Chondrocyte (in vitro differentiated cells): Measurements from ENCODE around the gene KANSL3. TPM values are rescaled to one million over a fixed set of nuclear protein-coding genes. Genes with fewer than 3 reads are reported as not detected.

Experiments
- DNase-seq: peaks from one replicate; pipeline ENCODE4 v3.0.0; 2021; ENCODE audit warnings: mixed read lengths, low spot score
- H3K27ac Mint-ChIP-seq: one replicate; pipeline ENCODE4 v1.8.0; 2021; ENCODE audit warnings: mild to moderate bottlenecking, moderate library complexity, mixed read lengths; ENCODE audit not compliant: unreplicated experiment
- H3K27me3 Mint-ChIP-seq: 2 replicates; pipeline ENCODE4 v1.8.0; 2021; ENCODE audit warnings: low read depth, mixed read lengths
- H3K36me3 Mint-ChIP-seq: 2 replicates; pipeline ENCODE4 v1.8.0; 2021; ENCODE audit warnings: low read depth, mixed read lengths
- H3K4me1 Mint-ChIP-seq: 2 replicates; pipeline ENCODE4 v1.8.0; 2021; ENCODE audit warnings: low read depth, mild to moderate bottlenecking, mixed read lengths
- H3K4me3 Mint-ChIP-seq: one replicate; pipeline ENCODE4 v1.8.0; 2021; ENCODE audit warnings: mild to moderate bottlenecking, moderate library complexity, mixed read lengths; ENCODE audit not compliant: unreplicated experiment
- H3K9me3 Mint-ChIP-seq: 2 replicates; pipeline ENCODE4 v1.8.0; 2021; ENCODE audit warnings: low read depth, mixed read lengths
- CTCF ChIP-seq: fragments of 200-600 bp; sonication (generic); IDR thresholded peaks from 2 replicates; pipeline ENCODE4 v1.5.0; 2021; ENCODE audit warnings: antibody characterized with exemption, mild to moderate bottlenecking, moderate library complexity
- total RNA-seq: library from RNA; stranded (reverse); gene quantifications from 3 replicates; pipeline ENCODE4 v1.2.1, GENCODE V29; 2021

The KANSL3 gene
- total RNA-seq, 1 donor from 2014 or later: 32.6 TPM

GRCh38 chr2:96626553-96626942 is 11.6 kb downstream of the KANSL3 start:
- TF ChIP-seq CTCF: no peak
- H3K27ac Mint-ChIP-seq: peak overlapping the region; percentile 42
- DNase-seq: no peak

GRCh38 chr2:96625571-96626552 is 12.2 kb downstream of the KANSL3 start:
- no peak overlapping the region for H3K4me3 Mint-ChIP-seq
- peaks cover 24% of the 10 kb centered on the region for H3K4me1 Mint-ChIP-seq
- peak overlapping the region; percentile 42 for H3K27ac Mint-ChIP-seq
- TF ChIP-seq CTCF: no peak
- no peaks in the 10 kb centered on the region for H3K9me3 Mint-ChIP-seq
- no peaks in the 10 kb centered on the region for H3K27me3 Mint-ChIP-seq
- H3K36me3 Mint-ChIP-seq: peaks cover 11% of the 10 kb centered on the region
- no peak for DNase-seq

More at GRCh38 chr2:96626553-96626942, 11.6 kb downstream of the KANSL3 start:
- Mint-ChIP-seq H3K9me3 (no peaks in the 10 kb centered on the region), H3K4me3 (no peak overlapping the region), H3K36me3 (peaks cover 16% of the 10 kb centered on the region), H3K4me1 (peaks cover 27% of the 10 kb centered on the region), H3K27me3 (no peaks in the 10 kb centered on the region)

- H3K27ac Mint-ChIP-seq: no peak overlapping the region
- no peak for DNase-seq
- H3K4me1 Mint-ChIP-seq: peaks cover 41% of the 10 kb centered on the region
- no peak overlapping the region for H3K4me3 Mint-ChIP-seq
- no peaks in the 10 kb centered on the region for H3K9me3 Mint-ChIP-seq
- no peak for TF ChIP-seq CTCF
- H3K27me3 Mint-ChIP-seq: no peaks in the 10 kb centered on the region
- H3K36me3 Mint-ChIP-seq: peaks cover 7% of the 10 kb centered on the region
Measured at GRCh38 chr2:96623116-96623515, 15.0 kb downstream of the KANSL3 start.

GRCh38 chr2:96622544-96622943 is 15.6 kb downstream of the KANSL3 start:
- TF ChIP-seq CTCF: no peak
- Mint-ChIP-seq H3K27ac (no peak overlapping the region), H3K4me1 (peaks cover 46% of the 10 kb centered on the region), H3K4me3 (no peak overlapping the region), H3K36me3 (peaks cover 7% of the 10 kb centered on the region), H3K27me3 (no peaks in the 10 kb centered on the region), H3K9me3 (no peaks in the 10 kb centered on the region)
- no peak for DNase-seq

GRCh38 chr2:96618596-96619283 is 19.4 kb downstream of the KANSL3 start:
- TF ChIP-seq CTCF: no peak
- peaks cover 44% of the 10 kb centered on the region for H3K4me1 Mint-ChIP-seq
- peak overlapping the region; percentile 42 for H3K4me3 Mint-ChIP-seq
- H3K27ac Mint-ChIP-seq: peak overlapping the region; percentile 96
- no peaks in the 10 kb centered on the region for H3K9me3 Mint-ChIP-seq
- no peaks in the 10 kb centered on the region for H3K27me3 Mint-ChIP-seq
- DNase-seq: no peak
- peaks cover 6% of the 10 kb centered on the region for H3K36me3 Mint-ChIP-seq
